Astrocyte (in vitro differentiated cells and primary cell): ENCODE measurements around the gene CRY2. TPM values are rescaled to one million over a fixed set of nuclear protein-coding genes. Genes with fewer than 3 reads are reported as not detected.
"Not testable (repeated sequence)": the region's sequence is repeated elsewhere in the genome, so short reads cannot be mapped to it uniquely, and the experiment has no call there.

Source experiments
- DNase-seq: peaks from one replicate; pipeline ENCODE4 v3.0.0-alpha.2; 2010; ENCODE audit warnings: low read depth
- FAIRE-seq: peaks from 2 replicates; lab custom pipeline; 2011; peaks lifted over from hg19 to GRCh38; lab: Jason Lieb, UNC
- H2AFZ ChIP-seq: 2 replicates; pipeline ENCODE4 v1.6.0; 2012; ENCODE audit warnings: low read depth, low read length, inconsistent platforms
- H3K27ac ChIP-seq: 2 replicates; pipeline ENCODE4 v1.5.1; 2011; ENCODE audit warnings: low read depth, low read length, inconsistent platforms
- H3K27me3 ChIP-seq: 2 replicates; pipeline ENCODE4 v1.6.0; 2011; ENCODE audit warnings: low read length, inconsistent platforms; ENCODE audit not compliant: insufficient read depth
- H3K36me3 ChIP-seq: 2 replicates; pipeline ENCODE4 v1.5.1; 2011; ENCODE audit warnings: low read length, inconsistent platforms; ENCODE audit not compliant: insufficient read depth
- H3K4me1 ChIP-seq: 2 replicates; pipeline ENCODE4 v1.5.1; 2011; ENCODE audit warnings: low read length, inconsistent platforms; ENCODE audit not compliant: insufficient read depth
- H3K4me2 ChIP-seq: 2 replicates; pipeline ENCODE4 v1.6.0; 2012; ENCODE audit warnings: low read length, inconsistent platforms
- H3K4me3 ChIP-seq: 2 replicates; pipeline ENCODE4 v1.5.1; 2011; ENCODE audit warnings: low read depth, mild to moderate bottlenecking, low read length, inconsistent platforms; ENCODE audit not compliant: insufficient read depth
- H3K79me2 ChIP-seq: 2 replicates; pipeline ENCODE4 v1.6.0; 2012; ENCODE audit warnings: mild to moderate bottlenecking, low read length, inconsistent platforms; ENCODE audit not compliant: insufficient read depth
- H3K9ac ChIP-seq: 2 replicates; pipeline ENCODE4 v1.6.0; 2012; ENCODE audit warnings: mild to moderate bottlenecking, low read length, inconsistent platforms
- H3K9me3 ChIP-seq: 2 replicates; pipeline ENCODE4 v1.5.1; 2012; ENCODE audit warnings: low read depth, mild to moderate bottlenecking, low read length, inconsistent platforms; ENCODE audit not compliant: insufficient read depth
- H4K20me1 ChIP-seq: 2 replicates; pipeline ENCODE4 v1.6.0; 2012; ENCODE audit warnings: low read length, inconsistent platforms; ENCODE audit not compliant: insufficient read depth
- H3K27ac Mint-ChIP-seq: one replicate; pipeline ENCODE4 v1.8.0; 2021; ENCODE audit warnings: mild to moderate bottlenecking, mixed read lengths; ENCODE audit not compliant: unreplicated experiment
- H3K27me3 Mint-ChIP-seq: one replicate; pipeline ENCODE4 v1.8.0; 2021; ENCODE audit warnings: low read depth, mixed read lengths; ENCODE audit not compliant: unreplicated experiment
- H3K36me3 Mint-ChIP-seq: one replicate; pipeline ENCODE4 v1.8.0; 2021; ENCODE audit warnings: low read depth, mixed read lengths; ENCODE audit not compliant: unreplicated experiment
- H3K4me1 Mint-ChIP-seq: one replicate; pipeline ENCODE4 v1.8.0; 2021; ENCODE audit warnings: low read depth, mixed read lengths; ENCODE audit not compliant: unreplicated experiment
- H3K4me3 Mint-ChIP-seq: one replicate; pipeline ENCODE4 v1.8.0; 2021; ENCODE audit warnings: mild to moderate bottlenecking, moderate library complexity, mixed read lengths; ENCODE audit not compliant: unreplicated experiment
- H3K9me3 Mint-ChIP-seq: one replicate; pipeline ENCODE4 v1.8.0; 2021; ENCODE audit warnings: mild to moderate bottlenecking, mixed read lengths; ENCODE audit not compliant: unreplicated experiment
- CTCF ChIP-seq: IDR thresholded peaks from 2 replicates; pipeline ENCODE4 v1.5.1; 2011; ENCODE audit warnings: low read depth, mild to moderate bottlenecking, inconsistent platforms, low read length, moderate library complexity; ENCODE audit not compliant: insufficient read depth
- EZH2 ChIP-seq: IDR thresholded peaks from 2 replicates; pipeline ENCODE4 v1.6.1; 2012; ENCODE audit warnings: mild to moderate bottlenecking, low read length, inconsistent platforms; ENCODE audit not compliant: insufficient read depth
- total RNA-seq: library from RNA; stranded (reverse); gene quantifications from 2 replicates; pipeline ENCODE4 v1.2.1, GENCODE V29; 2021

Gene CRY2
- total RNA-seq, 1 donor from 2014 or later: 16.9 TPM

- Mint-ChIP-seq H3K4me1 (peaks cover 25% of the 10 kb centered on the region), H3K27ac (no peak overlapping the region), H3K36me3 (peaks cover 13% of the 10 kb centered on the region), H3K27me3 (peaks cover 4% of the 10 kb centered on the region), H3K9me3 (no peaks in the 10 kb centered on the region), H3K4me3 (peak overlapping the region; percentile 90)
- Histone ChIP-seq H3K27ac (no peak overlapping the region), H3K4me1 (peaks cover 32% of the 10 kb centered on the region), H2AFZ (no peak overlapping the region), H3K79me2 (peaks cover 49% of the 10 kb centered on the region), H3K9me3 (no peaks in the 10 kb centered on the region), H3K4me3 (no peak overlapping the region), H4K20me1 (peaks cover 72% of the 10 kb centered on the region), H3K4me2 (peak overlapping the region; percentile 99), H3K27me3 (no peaks in the 10 kb centered on the region), H3K36me3 (peaks cover 13% of the 10 kb centered on the region), H3K9ac (no peak overlapping the region)
- TF ChIP-seq EZH2 (no peak), CTCF (no peak)
- FAIRE-seq (no peak), DNase-seq (no peak)
Measured at GRCh38 chr11:45807792-45808238, 39.5 kb upstream of the CRY2 start.

DNA sequence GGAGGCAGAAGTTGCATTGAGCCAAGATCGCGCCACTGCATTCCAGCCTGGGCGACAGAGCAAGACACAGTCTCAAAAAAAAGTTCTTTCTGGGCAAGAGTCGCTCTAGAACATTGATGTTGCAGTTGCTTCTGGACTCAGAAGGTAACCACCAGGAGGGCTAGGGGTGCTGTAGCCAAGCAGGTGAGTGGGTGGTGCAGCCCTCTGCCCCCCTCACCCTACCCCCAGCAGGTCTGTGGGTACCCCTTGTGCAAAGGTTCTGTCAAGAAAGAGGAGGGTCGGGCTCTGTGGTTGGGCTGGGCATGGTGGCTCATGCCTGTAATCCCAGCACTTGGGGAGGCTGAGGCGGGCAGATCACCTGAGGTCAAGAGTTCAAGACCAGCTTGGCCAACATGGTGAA lies 38.8 kb upstream of the CRY2 start:
- H3K9ac ChIP-seq, H3K9me3 Mint-ChIP-seq, H3K27me3 ChIP-seq, H3K9me3 ChIP-seq, H2AFZ ChIP-seq, DNase-seq, H3K4me3 ChIP-seq, FAIRE-seq, H3K27me3 Mint-ChIP-seq, H3K27ac ChIP-seq: not testable (repeated sequence)
- Histone ChIP-seq H3K4me1 (peaks cover 32% of the 10 kb centered on the region), H3K4me2 (peak overlapping the region; percentile 36), H3K79me2 (peaks cover 49% of the 10 kb centered on the region), H3K36me3 (peaks cover 13% of the 10 kb centered on the region), H4K20me1 (peaks cover 74% of the 10 kb centered on the region)
- peak overlapping the region; percentile 2 for H3K27ac Mint-ChIP-seq
- H3K36me3 Mint-ChIP-seq: peaks cover 13% of the 10 kb centered on the region
- peak overlapping the region; percentile 65 for H3K4me3 Mint-ChIP-seq
- H3K4me1 Mint-ChIP-seq: peaks cover 25% of the 10 kb centered on the region

DNA sequence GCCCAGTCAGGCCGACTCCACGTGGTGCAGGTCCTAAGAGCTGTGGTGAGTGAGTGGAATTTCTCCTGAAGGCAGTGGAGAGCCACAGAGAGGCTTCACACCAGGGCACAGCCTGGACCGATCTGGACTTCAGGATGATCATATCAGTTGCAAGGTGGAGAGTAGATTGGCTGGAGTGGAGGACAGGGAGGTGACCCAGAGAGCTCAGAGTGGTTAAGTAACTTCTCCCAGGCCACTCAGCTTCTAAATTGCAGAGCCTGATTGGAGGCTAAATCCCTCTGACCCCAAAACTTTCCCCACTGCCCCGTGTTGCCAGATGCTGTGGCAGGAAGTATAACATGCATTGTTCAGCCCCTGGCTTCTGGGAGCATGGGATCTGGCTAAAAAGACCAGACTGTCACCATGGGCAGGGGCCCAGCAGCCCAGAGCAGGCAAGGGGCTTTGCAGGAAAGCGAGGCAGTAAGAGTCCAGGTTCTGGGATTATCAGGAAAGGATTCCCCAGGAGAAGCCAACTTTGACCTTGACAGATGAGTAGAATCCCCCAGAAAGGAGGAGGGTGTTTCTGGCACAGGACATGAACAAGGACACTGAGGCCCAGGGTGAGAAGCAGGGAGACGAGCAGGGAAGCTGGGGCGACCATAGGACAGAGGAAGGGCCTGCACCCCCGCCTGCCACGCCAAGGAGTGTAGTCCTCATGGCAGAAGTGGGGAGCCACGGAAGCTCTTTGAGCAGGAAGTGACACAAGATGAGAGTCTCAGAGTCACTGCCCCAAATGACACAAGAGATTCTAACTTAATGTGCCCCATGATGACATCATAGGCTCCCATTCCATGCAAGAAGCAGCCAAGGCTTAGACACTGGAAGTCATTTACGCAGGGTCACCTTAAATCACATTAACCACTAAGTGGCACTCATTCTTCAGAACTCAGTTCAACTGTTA lies 37.5 kb upstream of the CRY2 start:
- FAIRE-seq: no peak
- no peak overlapping the region for H3K27ac ChIP-seq
- H4K20me1 ChIP-seq: peaks cover 74% of the 10 kb centered on the region
- H3K4me1 Mint-ChIP-seq: peaks cover 25% of the 10 kb centered on the region
- H3K27me3 Mint-ChIP-seq: no peaks in the 10 kb centered on the region
- H3K4me1 ChIP-seq: peaks cover 32% of the 10 kb centered on the region
- TF ChIP-seq CTCF: no peak
- TF ChIP-seq EZH2: no peak
- no peak for DNase-seq
- H3K27me3 ChIP-seq: no peaks in the 10 kb centered on the region
- peak overlapping the region; percentile 23 for H3K4me2 ChIP-seq
- H3K9me3 Mint-ChIP-seq: no peaks in the 10 kb centered on the region
- H3K36me3 ChIP-seq: peaks cover 13% of the 10 kb centered on the region
- H3K36me3 Mint-ChIP-seq: peaks cover 13% of the 10 kb centered on the region
- H3K4me3 ChIP-seq: no peak overlapping the region
- no peaks in the 10 kb centered on the region for H3K9me3 ChIP-seq
- H3K27ac Mint-ChIP-seq: no peak overlapping the region
- no peak overlapping the region for H3K9ac ChIP-seq
- H2AFZ ChIP-seq: no peak overlapping the region
- H3K4me3 Mint-ChIP-seq: no peak overlapping the region
- peaks cover 49% of the 10 kb centered on the region for H3K79me2 ChIP-seq
